ENCODE data around the gene LRRC3.

LRRC3 gene

GRCh38 chr21:44462086-44462833 is 7.0 kb downstream of the LRRC3 start:
- H3K27me3 ChIP-seq (ENCODE audit: control insufficient read depth in 3 of 3, insufficient read depth in 3 of 3, low read depth in 1 of 3, low read length in 3 of 3): no peaks in the 10 kb centered on the region
- no peak for DNase-seq (ENCODE audit: low spot score)
- no peak overlapping the region for H3K9ac ChIP-seq (ENCODE audit: low read depth, low read length, poor library complexity)
- no peak overlapping the region for H2BK15ac ChIP-seq (ENCODE audit: low read length)
- H2AFZ ChIP-seq (ENCODE audit: low read length): no peak overlapping the region
- H2AK5ac ChIP-seq (ENCODE audit: low read depth, low read length): no peak overlapping the region
- no peaks in the 10 kb centered on the region for H3K4me1 ChIP-seq (ENCODE audit: control insufficient read depth in 2 of 2, insufficient read depth in 1 of 2, low read depth in 1 of 2, low read length in 2 of 2)
- H2BK5ac ChIP-seq (ENCODE audit: low read length): no peak overlapping the region
- no peak overlapping the region for H4K8ac ChIP-seq (ENCODE audit: low read depth, low read length)
- no peak overlapping the region for H3K4me3 ChIP-seq (ENCODE audit: low read length in 2 of 2)
- H3K4me2 ChIP-seq (ENCODE audit: insufficient read depth, low read length, poor library complexity, severe bottlenecking): no peak overlapping the region
- no peak overlapping the region for H4K91ac ChIP-seq (ENCODE audit: low read depth, low read length, poor library complexity)
- peaks cover 0 to 2% of the 10 kb centered on the region in 2 donors for H3K9me3 ChIP-seq (replicated peaks in 1 of 2; ENCODE audit: control insufficient read depth in 2 of 2, insufficient read depth in 1 of 2, low read depth in 1 of 2, low read length in 2 of 2)
- WGBS, 2 donors (ENCODE audit: extremely low coverage in 2 of 2, insufficient read length in 2 of 2, insufficient replicate concordance in 1 of 2): no CpG with 5 or more reads among the region's 25 CpGs
- H3K27ac ChIP-seq (replicated peaks; ENCODE audit: low read length): no peak overlapping the region
- H3K36me3 ChIP-seq (replicated peaks in 1 of 2; ENCODE audit: control insufficient read depth in 2 of 2, insufficient read depth in 2 of 2, low read length in 2 of 2): peaks cover 2 to 3% of the 10 kb centered on the region in 2 donors
- H3K14ac ChIP-seq (ENCODE audit: low read length): peak overlapping the region; percentile 63
- peak overlapping the region; percentile 7 for H3K18ac ChIP-seq (ENCODE audit: low read length)
- H2BK120ac ChIP-seq (ENCODE audit: low read depth, low read length): no peak overlapping the region
- no peak overlapping the region for H2BK12ac ChIP-seq (ENCODE audit: low read length)
- peak overlapping the region; percentile 90 for H3K23ac ChIP-seq (ENCODE audit: low read depth, low read length, poor library complexity)
- no peak overlapping the region for H3K4ac ChIP-seq (ENCODE audit: low read length)
- H3K79me1 ChIP-seq (ENCODE audit: low read depth, low read length): peaks cover 4% of the 10 kb centered on the region

GRCh38 chr21:44462834-44463200 is 7.5 kb downstream of the LRRC3 start:
- H3K36me3 ChIP-seq (replicated peaks in 1 of 2; ENCODE audit: control insufficient read depth in 2 of 2, insufficient read depth in 2 of 2, low read length in 2 of 2): no peaks in the 10 kb centered on the region
- peaks cover 4% of the 10 kb centered on the region for H3K79me1 ChIP-seq (ENCODE audit: low read depth, low read length)
- H3K9ac ChIP-seq (ENCODE audit: low read depth, low read length, poor library complexity): no peak overlapping the region
- H3K23ac ChIP-seq (ENCODE audit: low read depth, low read length, poor library complexity): peak overlapping the region; percentile 90
- no peak for DNase-seq (ENCODE audit: low spot score)
- H3K14ac ChIP-seq (ENCODE audit: low read length): peak overlapping the region; percentile 63
- H3K27ac ChIP-seq (replicated peaks; ENCODE audit: low read length): no peak overlapping the region
- no peak overlapping the region for H4K91ac ChIP-seq (ENCODE audit: low read depth, low read length, poor library complexity)
- H3K27me3 ChIP-seq (ENCODE audit: control insufficient read depth in 3 of 3, insufficient read depth in 3 of 3, low read depth in 1 of 3, low read length in 3 of 3): no peaks in the 10 kb centered on the region
- H3K9me3 ChIP-seq (replicated peaks in 1 of 2; ENCODE audit: control insufficient read depth in 2 of 2, insufficient read depth in 1 of 2, low read depth in 1 of 2, low read length in 2 of 2): peaks cover 0 to 2% of the 10 kb centered on the region in 2 donors
- peak overlapping the region; percentile 7 for H3K18ac ChIP-seq (ENCODE audit: low read length)
- no peak overlapping the region for H2BK5ac ChIP-seq (ENCODE audit: low read length)
- no peak overlapping the region for H3K4me3 ChIP-seq (ENCODE audit: low read length in 2 of 2)
- no peak overlapping the region for H2BK12ac ChIP-seq (ENCODE audit: low read length)
- no peak overlapping the region for H2AFZ ChIP-seq (ENCODE audit: low read length)
- no CpG with 5 or more reads among the region's 11 CpGs for WGBS, 2 donors (ENCODE audit: extremely low coverage in 2 of 2, insufficient read length in 2 of 2, insufficient replicate concordance in 1 of 2)
- H3K4ac ChIP-seq (ENCODE audit: low read length): no peak overlapping the region
- H2AK5ac ChIP-seq (ENCODE audit: low read depth, low read length): no peak overlapping the region
- no peak overlapping the region for H2BK120ac ChIP-seq (ENCODE audit: low read depth, low read length)
- no peak overlapping the region for H2BK15ac ChIP-seq (ENCODE audit: low read length)
- H4K8ac ChIP-seq (ENCODE audit: low read depth, low read length): no peak overlapping the region
- no peaks in the 10 kb centered on the region for H3K4me1 ChIP-seq (ENCODE audit: control insufficient read depth in 2 of 2, insufficient read depth in 1 of 2, low read depth in 1 of 2, low read length in 2 of 2)
- H3K4me2 ChIP-seq (ENCODE audit: insufficient read depth, low read length, poor library complexity, severe bottlenecking): no peak overlapping the region

GRCh38 chr21:44463724-44464123 is 8.4 kb downstream of the LRRC3 start:
- Histone ChIP-seq H4K91ac (ENCODE audit: low read depth, low read length, poor library complexity) (no peak overlapping the region), H3K18ac (ENCODE audit: low read length) (no peak overlapping the region), H2BK120ac (ENCODE audit: low read depth, low read length) (no peak overlapping the region), H3K4me1 (ENCODE audit: control insufficient read depth in 2 of 2, insufficient read depth in 1 of 2, low read depth in 1 of 2, low read length in 2 of 2) (no peaks in the 10 kb centered on the region), H2AFZ (ENCODE audit: low read length) (no peak overlapping the region), H3K9ac (ENCODE audit: low read depth, low read length, poor library complexity) (no peak overlapping the region), H4K8ac (ENCODE audit: low read depth, low read length) (no peak overlapping the region), H3K79me1 (ENCODE audit: low read depth, low read length) (peaks cover 4% of the 10 kb centered on the region), H3K4ac (ENCODE audit: low read length) (no peak overlapping the region), H3K4me2 (ENCODE audit: insufficient read depth, low read length, poor library complexity, severe bottlenecking) (no peak overlapping the region), H3K9me3 (replicated peaks in 1 of 2; ENCODE audit: control insufficient read depth in 2 of 2, insufficient read depth in 1 of 2, low read depth in 1 of 2, low read length in 2 of 2) (peaks cover 0 to 2% of the 10 kb centered on the region in 2 donors), H2AK5ac (ENCODE audit: low read depth, low read length) (no peak overlapping the region), H2BK5ac (ENCODE audit: low read length) (no peak overlapping the region), H3K14ac (ENCODE audit: low read length) (no peak overlapping the region), H3K27me3 (ENCODE audit: control insufficient read depth in 3 of 3, insufficient read depth in 3 of 3, low read depth in 1 of 3, low read length in 3 of 3) (no peaks in the 10 kb centered on the region), H3K27ac (replicated peaks; ENCODE audit: low read length) (no peak overlapping the region), H3K23ac (ENCODE audit: low read depth, low read length, poor library complexity) (no peak overlapping the region), H3K4me3 (ENCODE audit: low read length in 2 of 2) (no peak overlapping the region), H3K36me3 (replicated peaks in 1 of 2; ENCODE audit: control insufficient read depth in 2 of 2, insufficient read depth in 2 of 2, low read length in 2 of 2) (no peaks in the 10 kb centered on the region), H2BK12ac (ENCODE audit: low read length) (no peak overlapping the region), H2BK15ac (ENCODE audit: low read length) (no peak overlapping the region)
- no CpG with 5 or more reads among the region's 30 CpGs for WGBS, 2 donors (ENCODE audit: extremely low coverage in 2 of 2, insufficient read length in 2 of 2, insufficient replicate concordance in 1 of 2)
- no peak for DNase-seq (ENCODE audit: low spot score)

GRCh38 chr21:44464351-44464750 is 9.0 kb downstream of the LRRC3 start:
- Histone ChIP-seq H3K36me3 (replicated peaks in 1 of 2; ENCODE audit: control insufficient read depth in 2 of 2, insufficient read depth in 2 of 2, low read length in 2 of 2) (no peaks in the 10 kb centered on the region), H3K27ac (replicated peaks; ENCODE audit: low read length) (no peak overlapping the region), H4K8ac (ENCODE audit: low read depth, low read length) (no peak overlapping the region), H3K9me3 (replicated peaks in 1 of 2; ENCODE audit: control insufficient read depth in 2 of 2, insufficient read depth in 1 of 2, low read depth in 1 of 2, low read length in 2 of 2) (peaks cover 0 to 2% of the 10 kb centered on the region in 2 donors), H2AFZ (ENCODE audit: low read length) (no peak overlapping the region), H2AK5ac (ENCODE audit: low read depth, low read length) (no peak overlapping the region), H2BK15ac (ENCODE audit: low read length) (no peak overlapping the region), H2BK120ac (ENCODE audit: low read depth, low read length) (no peak overlapping the region), H3K4me1 (ENCODE audit: control insufficient read depth in 2 of 2, insufficient read depth in 1 of 2, low read depth in 1 of 2, low read length in 2 of 2) (no peaks in the 10 kb centered on the region), H3K4ac (ENCODE audit: low read length) (no peak overlapping the region), H2BK5ac (ENCODE audit: low read length) (no peak overlapping the region), H3K14ac (ENCODE audit: low read length) (no peak overlapping the region), H2BK12ac (ENCODE audit: low read length) (no peak overlapping the region), H3K18ac (ENCODE audit: low read length) (no peak overlapping the region), H3K9ac (ENCODE audit: low read depth, low read length, poor library complexity) (no peak overlapping the region), H3K27me3 (ENCODE audit: control insufficient read depth in 3 of 3, insufficient read depth in 3 of 3, low read depth in 1 of 3, low read length in 3 of 3) (no peaks in the 10 kb centered on the region), H3K4me2 (ENCODE audit: insufficient read depth, low read length, poor library complexity, severe bottlenecking) (no peak overlapping the region), H3K4me3 (ENCODE audit: low read length in 2 of 2) (no peak overlapping the region), H3K23ac (ENCODE audit: low read depth, low read length, poor library complexity) (no peak overlapping the region), H3K79me1 (ENCODE audit: low read depth, low read length) (peaks cover 2% of the 10 kb centered on the region), H4K91ac (ENCODE audit: low read depth, low read length, poor library complexity) (no peak overlapping the region)
- no CpG with 5 or more reads among the region's 12 CpGs for WGBS, 2 donors (ENCODE audit: extremely low coverage in 2 of 2, insufficient read length in 2 of 2, insufficient replicate concordance in 1 of 2)
- no peak for DNase-seq (ENCODE audit: low spot score)
